Germinal center (tissue), 1 donor: ENCODE results near the gene LYSMD4.

Source experiments
- DNase-seq: peaks from one replicate; pipeline ENCODE4 v3.0.0; 2012; ENCODE audit warnings: mixed read lengths, low spot score

LYSMD4 gene

GRCh38 chr15:99731336-99732123, 1.7 kb downstream of the LYSMD4 start:
- DNase-seq: no peak

- no peak for DNase-seq
Measured at GRCh38 chr15:99729920-99730319, 3.3 kb downstream of the LYSMD4 start.

GRCh38 chr15:99729327-99729726, 3.9 kb downstream of the LYSMD4 start:
- no peak for DNase-seq

DNA sequence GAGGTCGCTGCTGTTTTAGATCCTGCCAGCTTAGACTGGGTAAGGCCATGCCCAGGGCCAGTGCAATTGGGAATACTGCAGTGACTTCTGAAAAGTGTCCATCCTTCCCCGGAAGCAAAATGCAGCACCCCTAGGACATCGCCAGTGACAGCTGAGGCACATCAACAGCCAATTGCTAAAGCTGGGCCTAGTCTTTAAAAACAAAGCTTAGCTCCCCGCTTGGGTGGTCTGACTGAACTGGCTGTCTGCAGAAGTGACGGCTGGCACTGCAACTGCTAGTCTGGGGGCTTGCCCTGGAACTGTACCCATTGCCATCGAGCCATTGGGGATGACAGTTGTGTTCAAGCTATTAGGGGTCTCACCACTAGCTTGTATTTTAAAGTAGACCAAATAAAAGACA, 4.3 kb downstream of the LYSMD4 start:
- no peak for DNase-seq

DNA sequence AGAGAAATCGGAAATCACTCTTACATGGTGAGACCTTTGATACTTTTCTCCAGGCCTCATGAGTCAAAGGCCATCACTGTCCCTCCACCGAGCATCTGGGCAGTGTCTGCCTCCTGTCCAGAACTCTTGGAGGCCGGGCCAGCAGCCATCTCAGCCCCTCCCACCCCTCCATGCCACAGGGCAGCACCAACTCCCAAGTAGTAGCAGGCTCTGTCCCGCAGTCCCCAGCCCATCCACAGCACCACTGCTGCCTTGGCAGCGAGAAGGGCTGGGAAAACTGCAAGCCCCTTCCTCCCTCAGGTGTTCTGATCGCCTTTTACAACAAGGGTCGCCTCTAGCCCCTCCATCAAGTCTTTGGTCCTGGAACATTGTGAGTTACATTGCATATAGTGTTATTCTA, 5.5 kb downstream of the LYSMD4 start:
- DNase-seq: no peak

DNA sequence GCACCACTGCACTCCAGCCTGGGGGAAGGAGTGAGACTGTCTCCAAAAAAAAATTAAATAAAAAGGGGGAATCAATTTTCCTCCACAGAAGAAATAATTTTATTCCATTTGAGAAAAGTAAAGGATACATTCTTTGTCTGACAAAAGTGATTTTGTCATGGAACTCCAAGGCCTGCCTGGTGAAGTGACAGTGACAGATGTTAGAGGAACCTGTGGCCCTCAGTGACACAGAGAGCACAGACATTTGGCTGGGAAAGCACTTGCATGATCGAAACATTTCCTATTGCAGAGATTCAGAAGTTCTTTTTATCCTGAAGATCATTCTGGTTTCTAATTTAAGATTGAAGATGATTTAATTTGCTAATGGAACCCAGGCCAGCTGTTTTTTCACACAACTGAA, 5.9 kb downstream of the LYSMD4 start:
- DNase-seq: no peak

- DNase-seq: no peak
Measured at GRCh38 chr15:99726333-99726732, 6.9 kb downstream of the LYSMD4 start.

GRCh38 chr15:99722406-99722805, 10.8 kb downstream of the LYSMD4 start:
- DNase-seq: no peak

DNA sequence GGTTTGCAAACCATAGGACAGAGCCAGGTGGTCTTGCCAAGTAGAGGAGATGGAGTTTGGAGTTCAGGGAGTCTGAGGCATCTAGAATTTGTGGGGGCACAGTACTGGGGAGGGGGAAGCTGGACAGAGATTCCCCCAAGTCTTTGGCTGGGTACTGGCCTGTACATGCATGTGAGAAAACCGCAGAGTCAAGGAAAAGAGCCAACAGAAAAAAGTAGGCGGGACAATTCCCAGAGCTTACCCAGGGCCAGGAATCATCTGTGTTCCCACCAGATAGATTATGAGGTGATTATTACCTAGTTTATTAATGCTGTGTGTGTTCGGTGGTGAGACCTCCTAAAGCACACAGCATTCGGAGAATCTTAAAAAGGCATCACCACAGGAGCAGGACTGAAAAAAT, 11.3 kb downstream of the LYSMD4 start:
- no peak for DNase-seq

- no peak for DNase-seq
Measured at GRCh38 chr15:99721104-99721778, 12.0 kb downstream of the LYSMD4 start.

DNA sequence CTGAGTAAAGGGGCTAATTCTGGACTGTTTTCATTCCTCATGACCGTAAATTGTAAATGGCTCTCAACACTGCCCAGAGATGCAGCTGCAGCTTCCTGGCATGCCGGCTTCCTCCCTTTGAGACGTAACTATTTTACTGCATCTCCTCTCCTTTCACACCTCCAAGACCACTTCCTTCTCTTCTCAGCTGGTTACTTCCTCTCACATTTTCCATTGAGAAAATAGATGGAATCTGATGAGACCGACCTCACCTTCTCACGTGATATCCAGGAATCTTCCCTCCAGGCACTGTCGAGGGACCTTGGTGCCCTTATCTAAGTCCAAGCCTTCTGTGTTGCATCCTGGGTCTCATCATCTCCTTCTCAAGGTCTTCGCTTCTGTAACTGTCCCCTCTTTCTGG, 12.7 kb downstream of the LYSMD4 start:
- DNase-seq: no peak

GRCh38 chr15:99719096-99719541, 14.1 kb downstream of the LYSMD4 start:
- DNase-seq: no peak

GRCh38 chr15:99718421-99718820, 14.8 kb downstream of the LYSMD4 start:
- no peak for DNase-seq

GRCh38 chr15:99717161-99718009, 15.9 kb downstream of the LYSMD4 start:
- DNase-seq: no peak

DNA sequence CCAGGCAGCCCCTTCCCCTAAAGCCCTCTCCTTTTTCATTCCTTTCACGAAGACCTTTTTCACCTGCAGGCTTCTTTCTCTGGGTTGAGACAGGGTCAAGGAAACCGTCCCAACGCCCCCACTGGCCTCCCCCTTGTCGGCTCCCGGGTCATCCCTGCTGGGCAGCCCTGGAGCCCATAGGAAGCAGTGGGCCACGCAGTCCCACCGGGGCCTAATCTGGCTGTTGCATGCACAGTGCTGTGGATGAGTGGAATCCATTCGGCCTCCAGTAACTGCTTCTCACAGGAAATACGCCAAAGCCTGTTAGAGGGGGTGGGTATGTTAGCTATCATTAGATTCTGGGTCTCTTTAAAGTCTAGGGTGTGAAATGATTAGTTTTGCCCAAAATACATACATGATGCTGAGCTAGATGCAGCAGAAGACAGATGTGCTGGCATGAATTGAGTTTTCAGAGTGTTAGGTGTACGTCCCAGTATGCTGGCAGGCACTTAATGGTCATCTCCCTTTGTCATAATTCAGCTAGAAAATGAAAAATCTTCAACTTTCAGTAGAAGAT, 16.6 kb downstream of the LYSMD4 start:
- no peak for DNase-seq

DNA sequence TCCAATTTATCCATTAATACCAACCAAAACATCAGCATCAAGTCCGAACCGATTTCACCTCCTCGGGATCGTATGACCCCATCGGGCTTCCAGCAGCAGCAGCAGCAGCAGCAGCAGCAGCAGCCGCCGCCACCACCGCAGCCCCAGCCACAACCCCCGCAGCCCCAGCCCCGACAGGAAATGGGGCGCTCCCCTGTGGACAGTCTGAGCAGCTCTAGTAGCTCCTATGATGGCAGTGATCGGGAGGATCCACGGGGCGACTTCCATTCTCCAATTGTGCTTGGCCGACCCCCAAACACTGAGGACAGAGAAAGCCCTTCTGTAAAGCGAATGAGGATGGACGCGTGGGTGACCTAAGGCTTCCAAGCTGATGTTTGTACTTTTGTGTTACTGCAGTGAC, 20.8 kb downstream of the LYSMD4 start:
- no peak for DNase-seq

DNA sequence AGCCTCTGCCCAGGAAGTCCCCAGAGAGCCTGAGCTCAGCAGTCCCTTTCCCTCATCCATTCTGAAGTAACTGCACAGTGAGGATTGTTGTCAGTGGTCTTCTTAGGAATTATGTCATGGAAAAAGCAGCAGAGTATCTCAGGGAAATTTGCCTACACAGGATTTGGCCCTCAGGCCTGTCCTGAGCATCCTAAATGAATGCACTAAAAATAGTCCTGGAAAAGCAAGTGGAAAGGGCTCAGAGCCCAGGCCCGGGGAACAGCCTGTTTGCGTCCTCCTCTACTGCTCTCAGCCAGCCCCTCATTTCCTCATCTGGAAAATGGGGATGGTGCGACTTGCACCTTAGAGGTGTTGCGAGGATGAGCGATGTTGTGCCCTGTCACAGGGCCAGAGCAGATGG, 21.6 kb downstream of the LYSMD4 start:
- DNase-seq: no peak

DNA sequence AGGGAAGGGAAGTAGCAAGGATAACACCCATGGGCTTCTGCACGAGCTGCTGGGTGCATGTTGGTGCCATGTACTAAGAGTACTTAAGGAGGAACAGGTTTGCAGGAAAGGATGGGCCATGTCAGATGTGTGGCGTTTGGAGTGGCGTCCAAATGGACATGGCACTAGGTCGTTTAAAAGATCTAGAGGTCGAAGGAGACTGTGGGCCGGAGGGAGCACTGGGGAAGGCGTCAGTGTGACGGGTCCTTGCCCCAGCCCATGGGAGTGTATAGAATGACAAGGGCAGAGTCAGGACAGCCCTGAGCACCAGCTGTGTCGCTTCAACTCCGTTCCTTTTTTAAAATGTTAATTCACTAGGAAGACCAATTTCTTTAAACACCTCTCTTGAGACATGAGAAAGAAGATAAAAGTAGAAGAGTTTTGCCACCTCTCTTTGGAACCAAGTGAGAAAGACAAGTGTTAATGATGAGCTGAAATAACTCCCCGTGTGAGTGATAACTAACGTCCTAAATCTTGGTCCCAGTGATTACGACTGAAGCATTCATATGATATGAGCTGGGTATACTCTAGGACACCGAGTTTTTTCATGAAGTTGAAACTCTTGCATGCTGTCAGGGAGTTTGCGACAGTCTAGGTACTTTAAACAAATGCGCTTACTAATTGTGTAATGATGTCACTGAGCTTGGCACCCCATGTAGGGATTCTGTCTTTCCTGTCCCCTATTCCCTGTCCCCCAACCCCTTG, 23.8 kb downstream of the LYSMD4 start:
- no peak for DNase-seq

- DNase-seq: no peak
Measured at GRCh38 chr15:99708563-99708962, 24.7 kb downstream of the LYSMD4 start.

- DNase-seq: no peak
Measured at GRCh38 chr15:99707473-99708270, 25.6 kb downstream of the LYSMD4 start.
